Activated CD4-positive, CD25-positive, alpha-beta regulatory T cell treated with anti-CD3 and anti-CD28 coated beads, Interleukin-2, amount 50 U/mL, for 24 hours (primary cell): ENCODE results near the gene TEX48.

Experiments
- ATAC-seq, 2 donors: fragments of 150-1000 bp; cut with Tn5 transposase; one replicate each; pipeline ENCODE4 v1.10.0; 2021; ENCODE audit warnings: mild to moderate bottlenecking in 1 of 2, moderate library complexity in 1 of 2

The TEX48 gene

DNA sequence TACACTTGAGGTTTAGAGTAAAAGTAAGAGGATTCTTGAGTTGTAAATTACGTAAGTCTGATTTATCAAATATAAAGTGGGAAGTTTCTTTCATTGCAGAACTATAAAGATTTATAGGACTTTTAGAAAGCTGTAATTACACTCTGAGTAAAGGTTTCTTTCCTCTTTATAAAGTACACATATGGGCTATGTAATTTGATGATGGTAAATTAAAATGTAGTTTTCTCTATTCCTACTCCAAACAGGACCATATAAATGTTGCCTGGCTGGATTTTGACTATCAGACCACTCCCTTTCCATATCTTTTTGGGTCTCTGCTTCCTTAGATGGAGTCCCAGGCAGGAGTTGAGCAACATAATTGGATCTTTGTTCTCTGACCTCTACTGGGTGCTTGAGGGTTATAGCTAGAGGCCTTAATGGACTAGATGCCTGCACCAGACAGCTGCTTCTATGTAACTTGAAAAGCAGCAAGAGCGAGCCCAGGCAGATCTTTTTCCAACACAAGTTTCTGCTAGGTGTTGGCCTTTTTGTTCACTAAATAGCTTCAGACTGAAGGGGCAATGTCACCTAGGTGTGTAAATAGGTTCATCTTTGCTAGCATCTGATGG is 11.4 kb upstream of the TEX48 start:
- ATAC-seq: no peak

DNA sequence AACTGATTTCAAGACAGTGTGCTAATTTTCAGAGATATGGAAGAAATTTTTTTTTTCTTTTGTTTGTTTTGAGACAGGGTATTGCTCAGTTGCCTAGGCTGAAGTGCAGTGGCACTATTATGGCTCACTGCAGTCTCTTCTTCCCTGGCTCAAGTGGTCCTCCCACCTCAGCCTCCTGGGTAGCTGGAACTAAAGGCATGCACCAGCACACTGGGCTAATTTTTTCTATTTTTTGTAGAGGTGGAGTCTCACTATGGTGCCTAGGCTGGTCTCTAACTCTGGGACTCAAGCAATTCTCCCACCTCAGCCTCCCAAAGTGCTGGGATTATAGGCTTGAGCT is 9.9 kb upstream of the TEX48 start:
- no peak for ATAC-seq

DNA sequence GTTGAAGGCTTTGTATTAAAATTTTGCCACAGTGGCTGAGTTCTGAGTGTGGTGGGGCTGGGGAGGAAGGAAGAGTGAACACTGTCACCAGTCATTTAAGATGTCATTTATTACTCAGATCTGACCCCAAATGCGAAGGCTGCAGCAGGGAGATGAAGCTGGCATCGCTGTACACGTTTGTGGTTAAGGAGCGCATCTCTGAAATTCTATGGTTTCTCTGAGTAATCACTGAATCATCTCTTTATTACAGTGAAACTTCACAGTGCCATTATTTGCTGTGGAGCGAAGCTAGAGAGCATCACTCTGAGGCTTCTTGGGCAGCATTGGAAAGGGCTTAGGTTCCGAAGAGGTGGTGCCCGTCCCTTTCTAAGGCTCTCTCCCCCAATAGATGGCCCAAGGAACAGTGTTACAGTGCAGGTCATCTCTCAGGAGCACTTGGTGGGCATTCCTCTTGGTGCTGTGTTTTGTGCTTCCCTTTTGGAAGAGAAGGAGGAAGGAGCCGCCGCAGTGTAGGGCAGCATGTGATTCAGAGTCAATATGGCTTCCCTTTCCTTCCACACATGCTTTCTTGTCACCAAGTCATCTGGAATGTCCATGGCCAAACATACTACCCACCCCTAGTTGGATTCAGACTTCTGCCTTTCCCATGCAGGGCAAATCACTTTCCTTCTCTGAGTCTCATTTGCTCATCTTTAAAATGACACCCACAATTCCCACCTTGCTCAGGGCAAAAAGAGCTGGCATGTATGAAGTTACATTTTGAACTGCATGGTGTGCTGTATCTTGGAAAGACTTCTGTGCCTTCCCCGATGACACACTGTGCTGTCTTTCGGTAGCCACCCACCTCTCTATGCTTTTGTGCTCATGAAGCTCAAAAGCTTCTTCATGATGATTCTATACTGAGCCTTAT is 9.3 kb upstream of the TEX48 start:
- peak; percentile 94 for ATAC-seq

DNA sequence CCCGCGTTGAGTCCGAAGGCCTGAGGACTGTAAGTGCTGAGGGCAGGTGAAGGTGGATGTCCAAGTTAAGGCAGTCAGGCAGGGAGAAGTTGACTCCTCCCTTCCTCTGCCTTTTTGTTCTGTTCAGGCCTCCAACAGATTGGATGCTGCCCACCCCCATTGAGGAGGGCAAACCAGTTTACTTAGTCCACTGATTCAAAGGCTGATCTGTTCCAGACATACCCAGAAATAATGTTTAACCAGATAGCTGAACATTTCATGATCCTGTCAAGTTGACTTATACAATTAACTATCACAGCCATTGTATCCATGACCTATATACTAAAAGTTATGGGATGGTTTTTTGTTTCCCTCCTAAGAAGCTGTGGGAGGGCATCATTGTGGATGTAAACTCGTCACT is 8.3 kb upstream of the TEX48 start:
- no peak for ATAC-seq

DNA sequence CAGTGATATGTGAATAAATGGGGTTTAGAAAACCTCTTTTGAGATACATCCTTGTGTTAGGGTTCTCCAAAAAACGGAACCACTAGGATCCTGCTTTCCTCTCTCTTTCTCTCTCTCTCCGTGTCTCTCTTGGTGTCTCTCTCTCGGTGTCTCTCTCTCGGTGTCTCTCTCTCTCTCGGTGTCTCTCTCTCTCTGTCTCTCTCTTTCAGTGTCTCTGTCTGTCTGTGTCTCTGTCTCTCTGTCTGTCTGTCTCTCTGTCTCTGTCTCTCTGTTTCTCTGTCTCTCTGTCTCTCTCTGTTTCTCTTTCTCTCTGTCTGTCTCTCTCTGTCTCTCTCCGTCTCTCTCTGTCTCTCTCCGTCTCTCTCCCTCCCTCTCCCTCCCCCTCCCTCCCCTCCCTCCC is 7.8 kb upstream of the TEX48 start:
- no peak for ATAC-seq

DNA sequence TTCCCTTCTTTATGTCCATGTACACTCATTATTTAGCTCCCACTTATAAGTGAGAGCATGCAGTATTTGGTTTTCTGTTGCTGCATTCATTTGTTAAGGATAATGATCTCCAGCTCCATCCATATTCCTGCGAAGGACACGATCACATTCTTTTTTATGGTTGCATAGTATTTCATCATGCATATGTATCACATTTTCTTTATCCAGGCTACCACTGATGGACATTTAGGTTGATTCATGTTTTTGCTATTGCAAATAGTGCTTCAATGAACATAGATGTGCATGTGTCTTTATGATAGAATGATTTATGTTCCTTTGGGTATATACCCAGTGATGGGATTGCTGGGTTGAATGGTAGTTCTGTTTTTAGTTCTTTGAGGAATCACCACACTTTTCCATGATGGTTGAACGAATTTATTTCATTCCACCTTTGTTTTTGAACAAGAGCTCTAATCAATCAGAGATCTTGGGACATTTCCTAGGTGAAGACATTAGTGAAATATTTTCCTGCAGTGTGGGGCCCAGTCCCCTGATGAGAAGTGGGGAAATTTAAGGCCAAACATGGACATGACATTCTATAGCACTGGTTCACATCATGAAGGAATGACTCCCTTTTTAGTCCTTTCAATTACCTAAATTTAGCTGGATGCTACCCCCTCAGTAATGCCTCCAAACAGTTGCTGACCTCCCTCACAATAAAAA is 7.1 kb upstream of the TEX48 start:
- ATAC-seq: no peak

DNA sequence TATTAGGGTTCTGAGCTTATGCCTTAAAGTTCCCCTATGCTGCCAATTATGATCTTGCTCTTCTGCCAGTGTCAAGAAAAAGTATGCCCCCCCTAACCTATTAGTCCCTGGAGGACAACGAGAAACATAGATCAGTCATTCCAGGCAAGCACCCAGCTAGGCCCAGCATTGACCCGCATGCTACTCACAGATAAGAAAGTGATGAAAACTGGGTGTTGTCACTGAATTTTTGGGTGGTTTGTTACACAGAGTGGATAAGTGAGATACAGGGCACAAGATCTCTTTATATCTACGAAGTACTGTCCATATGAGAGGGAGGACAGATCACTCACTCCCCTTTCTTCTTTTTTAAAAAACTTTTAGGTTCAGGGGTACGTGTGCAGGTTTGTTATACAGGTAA is 6.4 kb upstream of the TEX48 start:
- ATAC-seq: no peak

DNA sequence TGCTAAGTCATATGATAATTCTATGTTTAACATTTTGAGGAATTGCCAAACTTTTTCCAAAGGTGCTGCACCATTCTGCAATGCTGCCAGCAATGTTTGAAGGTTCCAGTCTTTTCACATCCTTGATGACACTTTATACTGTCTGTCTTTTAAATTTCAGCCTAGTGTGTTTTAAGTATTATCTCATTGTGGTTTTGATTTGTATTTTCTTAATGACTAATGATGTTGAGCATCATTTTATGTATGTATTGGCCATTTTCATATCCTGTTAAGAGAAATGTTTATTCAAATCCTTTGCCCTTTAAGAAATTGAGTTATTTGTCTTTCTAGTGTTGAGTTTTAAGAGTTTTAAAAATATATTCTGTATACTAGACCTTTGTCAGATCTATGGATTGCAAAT is 5.0 kb upstream of the TEX48 start:
- ATAC-seq: no peak

DNA sequence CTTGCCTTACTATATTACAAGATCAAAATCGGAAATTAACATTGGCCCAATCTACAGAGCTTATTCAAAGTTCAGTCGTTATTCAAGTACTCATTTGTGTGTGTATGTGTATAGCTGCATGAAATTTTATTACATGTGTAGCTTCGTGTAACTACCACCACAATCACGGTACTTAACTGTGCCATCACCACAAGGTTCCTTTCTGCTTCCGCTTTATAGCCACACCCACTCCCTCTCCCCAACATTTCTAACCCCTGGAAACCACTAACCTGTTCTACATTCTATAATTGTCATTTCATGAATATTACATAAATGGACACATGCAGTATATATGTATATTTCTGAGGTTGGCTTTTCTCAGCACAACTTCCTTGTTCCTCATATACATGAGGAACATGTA is 4.0 kb upstream of the TEX48 start:
- ATAC-seq: no peak

DNA sequence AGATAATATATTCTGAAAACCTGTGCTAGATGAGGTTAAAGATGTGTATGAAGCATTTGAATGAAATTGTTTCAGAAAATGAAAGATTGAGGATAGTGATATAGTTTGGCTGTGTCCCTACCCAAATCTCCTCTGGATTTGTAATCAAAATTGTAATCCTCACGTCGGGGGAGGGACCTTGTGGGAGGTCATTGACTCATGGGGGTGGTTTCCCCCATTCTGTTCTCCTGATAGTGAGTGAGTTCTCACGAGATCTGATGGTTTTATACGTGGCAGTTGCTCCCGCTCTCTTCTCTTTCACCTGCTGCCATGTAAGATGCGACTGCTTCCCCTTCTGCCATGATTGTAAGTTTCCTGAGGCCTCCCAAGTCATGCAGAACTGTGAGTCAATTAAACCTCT is 2.0 kb upstream of the TEX48 start:
- ATAC-seq: no peak

DNA sequence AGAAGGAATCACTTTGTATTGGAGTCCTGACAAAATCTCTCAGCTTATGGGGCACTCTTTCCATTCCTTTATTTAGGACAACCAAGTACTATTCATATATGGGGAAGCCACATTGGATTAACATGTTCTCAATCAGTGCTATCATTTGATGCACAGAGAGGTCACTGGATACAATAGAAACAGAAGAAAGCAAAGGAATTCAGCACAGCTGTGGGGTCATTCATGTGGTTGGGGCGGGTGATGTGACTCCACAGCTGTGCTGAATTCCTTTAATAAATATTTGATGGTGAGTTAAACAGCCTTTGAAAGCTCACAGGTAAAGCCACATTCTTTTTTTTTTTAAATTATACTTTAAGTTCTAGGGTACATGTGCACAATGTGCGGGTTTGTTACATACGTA is 854 bp upstream of the TEX48 start:
- ATAC-seq: no peak

DNA sequence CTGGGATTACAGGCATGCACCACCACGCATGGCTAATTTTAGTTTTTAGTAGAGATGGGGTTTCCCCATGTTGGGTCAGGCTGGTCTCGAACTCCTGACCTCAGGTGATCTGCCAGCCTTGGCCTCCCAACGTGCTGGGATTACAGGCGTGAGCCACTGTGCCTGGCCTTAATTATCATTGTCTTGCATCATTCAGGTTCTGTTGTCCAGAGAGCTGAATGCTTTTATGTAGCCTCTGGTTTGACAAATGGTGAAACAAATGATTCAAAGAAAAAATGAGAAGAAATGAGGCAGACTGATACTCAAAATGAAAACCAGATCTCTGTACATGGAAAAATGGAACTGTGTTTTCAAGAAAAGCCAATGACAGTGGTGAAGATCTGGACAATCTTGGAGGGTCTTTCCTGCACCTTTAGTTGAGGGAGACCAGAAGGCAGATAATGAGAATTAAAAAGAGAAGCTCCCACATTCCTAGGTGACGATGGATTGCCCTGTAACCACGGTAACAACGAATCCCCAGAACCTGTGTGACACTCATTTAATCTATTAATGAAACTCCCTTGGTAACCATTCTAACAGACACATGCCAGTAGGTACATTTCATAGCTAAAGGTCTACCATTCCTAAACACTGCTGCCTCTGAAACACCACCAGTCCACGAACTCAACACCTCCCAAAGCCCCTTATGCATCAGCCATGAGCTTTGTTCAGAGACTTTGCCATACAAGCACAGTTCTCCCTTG is 1.6 kb downstream of the TEX48 start:
- ATAC-seq: no peak

DNA sequence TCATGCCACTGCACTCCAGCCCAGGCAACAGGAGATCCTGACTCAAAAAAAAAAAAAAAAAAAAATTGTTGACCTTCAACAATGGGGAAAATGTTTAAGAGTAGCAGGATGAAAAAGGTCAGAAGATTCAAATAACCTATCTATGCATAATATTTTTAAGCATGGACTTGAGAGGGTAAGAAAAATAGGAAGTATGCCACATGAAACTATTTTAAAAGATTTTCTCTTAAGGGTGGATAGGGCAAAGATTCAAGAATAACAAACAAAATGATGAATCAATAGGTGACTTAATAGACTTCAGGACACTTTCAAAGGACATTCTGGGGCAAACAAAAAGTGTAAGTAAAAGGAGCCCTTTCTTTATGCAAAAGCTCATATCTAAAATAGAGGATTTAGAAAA is 3.2 kb downstream of the TEX48 start:
- ATAC-seq: no peak

DNA sequence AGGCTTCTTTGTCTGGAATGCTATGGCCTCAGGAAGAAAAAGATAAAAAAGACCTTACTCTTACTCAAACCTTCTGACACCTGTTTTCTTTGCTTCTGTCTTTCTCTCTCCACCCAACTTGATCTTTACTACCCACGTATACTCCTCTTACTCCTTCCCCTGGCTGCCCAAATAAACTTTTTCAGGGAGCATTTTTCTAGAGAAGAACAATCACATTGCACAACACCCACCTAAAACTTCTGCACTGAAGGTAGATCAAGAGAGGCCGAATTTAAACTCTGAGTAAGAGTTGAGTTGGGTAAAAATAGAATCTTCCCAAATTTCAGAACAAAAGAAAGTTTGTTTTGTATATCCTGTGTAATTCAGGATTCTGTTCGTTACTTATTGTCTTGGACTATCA is 3.9 kb downstream of the TEX48 start:
- no peak for ATAC-seq

DNA sequence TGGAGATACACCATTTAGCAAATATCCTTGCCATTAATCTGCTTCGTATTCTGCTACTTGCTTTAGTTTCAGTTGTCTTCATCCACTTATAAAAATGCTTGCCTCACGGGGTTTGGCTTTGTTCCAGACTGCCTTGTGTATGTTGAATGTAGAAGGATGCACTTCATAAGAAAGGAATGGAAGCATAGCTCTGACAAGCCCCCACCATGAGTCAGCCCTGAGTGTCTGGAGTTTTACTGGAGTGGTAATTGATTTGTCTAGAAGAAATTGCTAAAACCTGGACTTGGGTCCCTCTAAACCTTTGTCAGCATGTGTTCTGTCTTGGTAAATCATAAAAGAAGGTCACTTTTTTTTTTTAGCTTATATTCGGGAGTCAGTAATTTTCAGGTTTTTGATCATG is 4.6 kb downstream of the TEX48 start:
- ATAC-seq: no peak

DNA sequence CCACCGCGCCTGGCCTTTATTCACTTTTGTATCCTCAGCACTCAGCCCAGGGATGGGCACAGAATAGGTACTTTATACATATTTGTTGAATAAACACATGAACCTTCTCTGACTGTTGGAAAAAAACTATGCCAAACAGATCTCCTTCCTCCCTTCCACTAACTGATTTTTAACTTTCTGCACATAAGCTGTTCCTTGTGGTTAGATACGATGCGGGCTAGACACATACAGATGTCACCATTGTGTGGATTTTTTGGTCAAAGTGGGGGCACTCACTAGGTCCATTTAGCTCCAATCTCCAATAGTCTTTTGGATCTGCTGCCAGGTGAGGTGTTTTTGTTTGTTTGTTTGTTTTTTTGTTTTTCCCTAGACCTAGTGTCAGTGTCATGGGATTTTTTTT is 5.1 kb downstream of the TEX48 start:
- no peak for ATAC-seq

DNA sequence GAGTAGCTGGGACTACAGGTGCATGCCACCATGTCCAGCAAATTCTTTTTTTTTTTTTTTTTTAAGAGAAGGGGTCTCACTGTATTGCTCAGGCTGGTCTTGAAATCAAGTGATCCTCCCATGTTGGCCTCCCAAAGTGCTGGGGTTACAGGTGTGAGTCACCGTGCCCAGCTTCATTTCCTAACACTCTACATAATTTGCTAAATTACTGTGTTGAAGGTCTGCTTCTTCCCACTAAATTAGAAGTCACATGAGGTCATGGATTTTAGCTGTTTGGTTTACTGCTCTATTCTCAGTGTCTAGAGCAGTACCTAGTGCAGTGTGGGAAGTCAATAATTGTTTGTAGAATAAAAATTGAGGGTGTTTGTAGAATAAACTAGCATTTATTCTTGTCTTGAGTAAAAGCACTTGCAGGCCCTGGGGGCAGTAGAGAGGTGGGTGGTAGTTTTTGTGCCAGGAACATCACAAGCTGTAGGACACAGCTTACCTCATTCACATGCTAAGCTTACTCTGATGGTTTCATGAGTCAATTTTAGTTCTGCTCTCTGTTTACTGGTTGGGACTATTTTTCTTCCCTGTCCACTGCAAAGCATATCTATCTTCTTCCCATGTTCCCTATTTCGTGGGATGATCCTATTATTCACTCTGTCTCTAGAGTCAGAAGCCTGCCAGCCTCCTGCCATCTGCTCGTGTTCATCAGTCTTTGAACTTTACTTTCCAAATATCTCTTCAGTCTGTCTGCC is 7.0 kb downstream of the TEX48 start:
- no peak for ATAC-seq

DNA sequence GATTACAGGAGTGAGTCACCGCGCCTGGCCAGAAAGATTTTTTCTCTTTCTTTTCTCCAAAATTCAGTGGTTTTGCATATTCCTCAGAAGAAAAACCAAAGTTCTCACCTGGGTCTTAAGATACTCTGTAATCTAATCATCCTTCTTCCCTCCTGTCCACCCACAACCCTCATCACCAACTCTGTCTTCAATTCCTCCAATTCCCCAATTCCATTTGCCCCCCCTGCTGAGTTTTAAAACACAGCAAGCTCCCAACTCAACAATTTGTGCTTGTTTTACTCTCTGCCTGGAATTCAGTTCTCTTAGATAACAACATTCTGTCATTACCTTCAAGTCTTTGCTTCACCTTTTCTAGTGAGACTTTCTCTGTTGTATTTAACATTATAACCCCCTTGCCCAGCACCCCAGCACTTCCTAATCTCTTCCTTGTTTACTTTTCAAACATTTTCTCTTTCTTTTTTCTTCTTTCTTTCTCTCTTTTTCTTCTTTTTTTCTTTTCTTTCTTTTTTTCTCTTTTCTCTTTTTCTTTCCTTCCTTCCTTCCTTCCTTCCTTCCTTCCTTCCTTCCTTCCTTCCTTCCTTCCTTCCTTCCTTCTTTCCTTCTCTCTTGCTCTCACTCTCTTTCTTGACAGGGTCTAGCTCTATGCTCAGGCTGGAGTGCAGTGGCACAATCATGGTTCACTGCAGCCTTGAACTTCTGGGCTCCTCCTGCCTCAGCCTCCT is 7.8 kb downstream of the TEX48 start:
- ATAC-seq: no peak

DNA sequence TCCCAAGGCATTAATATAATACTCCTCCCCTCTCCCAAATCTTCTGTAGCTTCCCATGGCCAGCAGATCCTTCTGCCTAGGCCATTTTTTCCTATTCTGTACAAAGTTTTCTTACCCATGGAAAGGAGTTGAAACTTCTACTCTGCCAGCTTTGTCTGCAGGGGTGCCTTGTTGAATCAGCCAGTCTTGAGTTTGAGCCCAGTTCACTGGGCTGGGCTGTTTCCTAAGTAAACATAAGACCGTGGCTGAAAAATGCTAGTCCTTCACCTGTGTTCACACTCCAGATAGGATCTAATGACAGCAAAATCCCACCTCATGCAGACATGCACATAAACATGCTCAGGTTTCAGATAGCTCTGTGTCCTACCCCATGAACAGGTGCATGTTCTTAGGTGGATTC is 10.4 kb downstream of the TEX48 start:
- ATAC-seq: no peak

DNA sequence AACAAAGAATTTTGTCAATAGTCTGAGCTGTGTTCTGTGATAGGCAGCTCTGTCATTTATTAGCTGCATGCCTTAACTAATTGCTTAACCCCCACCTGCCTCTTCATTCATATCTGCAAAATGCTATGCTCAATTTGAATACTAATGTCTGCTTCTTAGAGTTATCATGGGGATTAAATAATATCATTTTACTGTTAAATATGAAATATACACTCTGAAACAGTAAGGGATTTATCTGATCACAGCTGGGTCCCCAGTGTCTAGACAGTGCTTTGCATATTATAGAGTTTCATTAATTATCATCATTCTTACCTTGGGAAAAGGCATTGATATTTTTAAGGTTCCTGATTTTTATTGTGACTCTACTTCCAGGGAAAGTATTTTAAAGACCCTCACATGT is 12.0 kb downstream of the TEX48 start:
- ATAC-seq: no peak

DNA sequence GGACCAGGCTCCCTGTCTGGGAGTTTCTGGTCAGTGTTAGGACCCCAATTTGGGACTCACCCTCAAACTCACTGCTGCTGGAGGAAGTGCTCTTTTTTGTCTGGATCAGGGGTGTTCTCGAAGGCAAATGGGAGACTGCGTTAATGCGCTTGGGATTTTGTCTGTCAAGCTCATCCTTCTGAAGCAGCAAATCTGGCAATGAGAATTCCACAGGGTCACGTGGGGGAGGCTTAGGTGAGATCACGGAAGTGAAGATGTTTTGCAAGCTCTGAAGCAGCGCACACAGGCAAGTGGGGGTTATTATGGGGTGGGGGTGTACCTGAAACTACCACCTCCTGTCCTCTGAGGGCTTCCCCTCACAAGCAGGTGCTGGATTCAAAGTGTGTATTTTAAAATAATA is 13.8 kb downstream of the TEX48 start:
- ATAC-seq: no peak

DNA sequence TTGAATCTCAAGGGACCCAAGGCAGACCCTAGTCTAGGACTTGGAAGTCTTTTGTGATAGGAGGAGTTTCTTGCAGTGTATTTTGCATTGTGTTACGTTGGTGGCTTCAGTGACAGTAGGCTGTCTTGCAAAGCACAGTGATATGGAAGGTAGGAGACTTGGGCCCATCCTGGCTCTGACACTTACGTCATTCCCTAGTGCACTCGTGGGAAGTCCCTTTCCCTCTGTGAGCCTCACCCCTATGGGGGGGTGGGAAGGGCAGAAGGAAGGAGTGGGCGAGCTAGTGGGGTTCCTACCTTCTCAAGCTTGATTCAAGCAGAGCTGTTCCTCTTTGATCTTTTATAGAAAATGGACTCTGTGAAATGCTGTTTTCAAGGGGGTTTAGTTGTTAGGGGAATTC is 15.1 kb downstream of the TEX48 start:
- no peak for ATAC-seq
